HepG2 (cell line): ENCODE results near the gene KIF22. TPM values are rescaled to one million over a fixed set of nuclear protein-coding genes. Genes with fewer than 3 reads are reported as not detected.

Source experiments
- CBX2 ChIP-seq, 2 experiments: fragments of 200-600 bp in 1 of 2; sonication (generic); formaldehyde crosslinking in 1 of 2; IDR thresholded peaks; 2 replicates each; pipeline versions ENCODE4 v1.7.0 to v1.8.1; 2018 to 2022; ENCODE audit warnings: low read depth in 2 of 2, low read length in 1 of 2, mild to moderate bottlenecking in 1 of 2, missing genetic modification reagents in 1 of 2
- ETV5 ChIP-seq: IDR thresholded peaks from 2 replicates; pipeline ENCODE4 v1.6.1; 2018; ENCODE audit warnings: missing biosample characterization, missing genetic modification reagents, inconsistent platforms, borderline replicate concordance
- GABPB1 ChIP-seq: IDR thresholded peaks from 2 replicates; pipeline ENCODE4 v1.6.1; 2016; ENCODE audit warnings: mild to moderate bottlenecking, missing genetic modification reagents, moderate library complexity, missing compliant biosample characterization
- GATAD1 ChIP-seq: IDR thresholded peaks from 2 replicates; pipeline ENCODE4 v1.6.1; 2016; ENCODE audit warnings: missing genetic modification reagents, missing compliant biosample characterization
- KLF6 ChIP-seq: IDR thresholded peaks from 2 replicates; pipeline ENCODE4 v1.8.0; 2016; ENCODE audit warnings: missing biosample characterization, missing genetic modification reagents
- MAFG ChIP-seq: sonication (generic); formaldehyde crosslinking; IDR thresholded peaks from 2 replicates; pipeline ENCODE4 v1.5.1; 2020; ENCODE audit warnings: mild to moderate bottlenecking, missing genetic modification reagents
- NCOR1 ChIP-seq: fragments of 200-600 bp; sonication (generic); IDR thresholded peaks from 2 replicates; pipeline ENCODE4 v1.7.0; 2017; ENCODE audit warnings: antibody characterized with exemption, low read length, borderline replicate concordance
- POLR2G ChIP-seq: fragments of 200-400 bp; formaldehyde crosslinking; IDR thresholded peaks from 2 replicates; pipeline ENCODE4 v1.6.1; 2018; ENCODE audit warnings: mild to moderate bottlenecking, low read depth, low read length, moderate library complexity
- SP1 ChIP-seq, 2 experiments: fragments of 450-650 bp in 1 of 2; sonication (generic) in 1 of 2; formaldehyde crosslinking in 1 of 2; IDR thresholded peaks; 2 replicates each; pipeline versions ENCODE4 v1.4.0 to v1.6.1; 2016 to 2020; ENCODE audit warnings: missing genetic modification reagents in 1 of 2
- TSC22D2 ChIP-seq: sonication (generic); formaldehyde crosslinking; IDR thresholded peaks from 2 replicates; pipeline ENCODE4 v1.5.1; 2020; ENCODE audit warnings: missing genetic modification reagents, mild to moderate bottlenecking, borderline replicate concordance
- ZNF451 ChIP-seq: sonication (generic); formaldehyde crosslinking; IDR thresholded peaks from 2 replicates; pipeline ENCODE4 v1.5.0; 2020; ENCODE audit warnings: mild to moderate bottlenecking, missing genetic modification reagents
- polyA plus RNA-seq, 8 experiments: library from polyadenylated mRNA; depleted of rRNA in 3 of 8; stranded (reverse) in 7 of 8; unstranded in 1 of 8; fragments of >200 nt; fragmentation: Illumina TruSeq in 4 of 8; extraction: Trizol in 4 of 8; gene quantifications; 2 replicates each; pipeline versions ENCODE4 v1.2.1 to v1.2.3, GENCODE V29; 2011 to 2016; ENCODE audit warnings: low read depth in 4 of 8, missing spikeins in 1 of 8, mixed read lengths in 1 of 8; ENCODE audit not compliant: insufficient read depth in 1 of 8
- total RNA-seq, 5 experiments: library from RNA; depleted of rRNA; stranded (reverse); fragments of >200 nt; fragmentation: Illumina TruSeq; extraction: Trizol; gene quantifications; 2 replicates each; pipeline ENCODE4 v1.2.3, GENCODE V29; 2016; ENCODE audit warnings: low read depth in 1 of 5
- TF ChIP-seq, protein P1 (sequence below): sonication (generic); formaldehyde crosslinking; IDR thresholded peaks from 2 replicates; pipeline ENCODE4 v1.9.0; 2021; ENCODE audit warnings: mild to moderate bottlenecking, missing genetic modification reagents
- TF ChIP-seq, protein P2 (sequence below): sonication (generic); formaldehyde crosslinking; IDR thresholded peaks from 2 replicates; pipeline ENCODE4 v1.5.0; 2020; ENCODE audit warnings: missing genetic modification reagents
- TF ChIP-seq, protein P3 (sequence below): sonication (generic); formaldehyde crosslinking; IDR thresholded peaks from 2 replicates; pipeline ENCODE4 v1.4.0; 2020; ENCODE audit warnings: missing genetic modification reagents
- TF ChIP-seq, protein P4 (sequence below): sonication (generic); formaldehyde crosslinking; IDR thresholded peaks from 2 replicates; pipeline ENCODE4 v1.8.1; 2023; ENCODE audit warnings: missing genetic modification reagents, inconsistent platforms, borderline replicate concordance

Gene KIF22
- total and polyA plus RNA-seq, 2 of the 13 experiments (the other 11 are each of a cell fraction or from before 2014, with no cell fraction given) = 95.8 to 118 TPM

DNA sequence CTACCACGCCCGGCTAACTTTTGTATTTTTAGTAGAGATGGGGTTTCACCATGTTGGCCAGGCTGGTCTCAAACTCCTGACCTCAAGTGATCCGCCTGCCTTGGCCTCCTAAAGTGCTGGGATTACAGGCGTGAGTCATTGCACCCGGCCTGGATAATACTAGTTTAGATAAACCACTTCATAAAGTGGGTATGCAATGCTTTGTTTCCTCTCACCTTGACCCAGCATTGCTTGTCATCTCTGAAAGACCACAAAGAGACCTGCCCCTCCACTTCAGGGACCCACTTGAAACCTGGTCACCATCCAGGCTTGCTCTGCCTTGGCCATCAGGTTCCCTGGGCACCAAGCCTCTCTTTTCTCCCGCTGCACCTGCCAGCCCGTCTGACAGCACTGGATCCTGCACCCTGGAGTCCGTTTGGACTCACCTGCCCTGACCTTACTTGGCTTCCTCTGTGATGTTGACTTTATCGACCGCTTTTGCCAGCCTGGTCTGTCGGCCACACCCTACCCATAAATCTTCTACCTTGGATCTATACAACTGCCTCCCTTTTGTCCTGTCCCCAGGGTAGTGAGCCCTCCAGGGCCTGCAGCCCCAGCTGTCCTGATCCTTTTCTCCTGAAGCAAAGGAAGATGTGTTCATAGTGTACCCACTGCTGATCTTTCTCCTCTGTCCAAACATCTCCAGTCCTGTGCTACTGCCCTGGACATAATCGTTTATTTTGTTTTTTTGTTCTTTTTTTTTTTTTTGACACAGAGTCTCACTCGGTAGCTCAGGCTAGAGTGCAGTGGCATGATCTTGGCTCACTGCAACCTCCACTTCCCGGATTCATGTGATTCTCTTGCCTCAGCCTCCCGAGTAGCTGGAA lies 25.2 kb upstream of the KIF22 start (continued):
- TF ChIP-seq, protein P1, sequence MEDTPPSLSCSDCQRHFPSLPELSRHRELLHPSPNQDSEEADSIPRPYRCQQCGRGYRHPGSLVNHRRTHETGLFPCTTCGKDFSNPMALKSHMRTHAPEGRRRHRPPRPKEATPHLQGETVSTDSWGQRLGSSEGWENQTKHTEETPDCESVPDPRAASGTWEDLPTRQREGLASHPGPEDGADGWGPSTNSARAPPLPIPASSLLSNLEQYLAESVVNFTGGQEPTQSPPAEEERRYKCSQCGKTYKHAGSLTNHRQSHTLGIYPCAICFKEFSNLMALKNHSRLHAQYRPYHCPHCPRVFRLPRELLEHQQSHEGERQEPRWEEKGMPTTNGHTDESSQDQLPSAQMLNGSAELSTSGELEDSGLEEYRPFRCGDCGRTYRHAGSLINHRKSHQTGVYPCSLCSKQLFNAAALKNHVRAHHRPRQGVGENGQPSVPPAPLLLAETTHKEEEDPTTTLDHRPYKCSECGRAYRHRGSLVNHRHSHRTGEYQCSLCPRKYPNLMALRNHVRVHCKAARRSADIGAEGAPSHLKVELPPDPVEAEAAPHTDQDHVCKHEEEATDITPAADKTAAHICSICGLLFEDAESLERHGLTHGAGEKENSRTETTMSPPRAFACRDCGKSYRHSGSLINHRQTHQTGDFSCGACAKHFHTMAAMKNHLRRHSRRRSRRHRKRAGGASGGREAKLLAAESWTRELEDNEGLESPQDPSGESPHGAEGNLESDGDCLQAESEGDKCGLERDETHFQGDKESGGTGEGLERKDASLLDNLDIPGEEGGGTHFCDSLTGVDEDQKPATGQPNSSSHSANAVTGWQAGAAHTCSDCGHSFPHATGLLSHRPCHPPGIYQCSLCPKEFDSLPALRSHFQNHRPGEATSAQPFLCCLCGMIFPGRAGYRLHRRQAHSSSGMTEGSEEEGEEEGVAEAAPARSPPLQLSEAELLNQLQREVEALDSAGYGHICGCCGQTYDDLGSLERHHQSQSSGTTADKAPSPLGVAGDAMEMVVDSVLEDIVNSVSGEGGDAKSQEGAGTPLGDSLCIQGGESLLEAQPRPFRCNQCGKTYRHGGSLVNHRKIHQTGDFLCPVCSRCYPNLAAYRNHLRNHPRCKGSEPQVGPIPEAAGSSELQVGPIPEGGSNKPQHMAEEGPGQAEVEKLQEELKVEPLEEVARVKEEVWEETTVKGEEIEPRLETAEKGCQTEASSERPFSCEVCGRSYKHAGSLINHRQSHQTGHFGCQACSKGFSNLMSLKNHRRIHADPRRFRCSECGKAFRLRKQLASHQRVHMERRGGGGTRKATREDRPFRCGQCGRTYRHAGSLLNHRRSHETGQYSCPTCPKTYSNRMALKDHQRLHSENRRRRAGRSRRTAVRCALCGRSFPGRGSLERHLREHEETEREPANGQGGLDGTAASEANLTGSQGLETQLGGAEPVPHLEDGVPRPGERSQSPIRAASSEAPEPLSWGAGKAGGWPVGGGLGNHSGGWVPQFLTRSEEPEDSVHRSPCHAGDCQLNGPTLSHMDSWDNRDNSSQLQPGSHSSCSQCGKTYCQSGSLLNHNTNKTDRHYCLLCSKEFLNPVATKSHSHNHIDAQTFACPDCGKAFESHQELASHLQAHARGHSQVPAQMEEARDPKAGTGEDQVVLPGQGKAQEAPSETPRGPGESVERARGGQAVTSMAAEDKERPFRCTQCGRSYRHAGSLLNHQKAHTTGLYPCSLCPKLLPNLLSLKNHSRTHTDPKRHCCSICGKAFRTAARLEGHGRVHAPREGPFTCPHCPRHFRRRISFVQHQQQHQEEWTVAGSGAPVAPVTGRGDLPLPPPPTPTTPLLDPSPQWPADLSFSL (CRISPR knock-in tag) = 0 out of 2 replicates have a peak, but pooled peaks have one; percentile 32
- peak; percentile 60 for TF ChIP-seq GATAD1 (CRISPR knock-in tag)
- peak; percentile 99 for TF ChIP-seq ETV5 (CRISPR knock-in tag)
- TF ChIP-seq MAFG (CRISPR knock-in tag) = no peak
- TF ChIP-seq GABPB1 = peak; percentile 65
- TF ChIP-seq, protein P2, sequence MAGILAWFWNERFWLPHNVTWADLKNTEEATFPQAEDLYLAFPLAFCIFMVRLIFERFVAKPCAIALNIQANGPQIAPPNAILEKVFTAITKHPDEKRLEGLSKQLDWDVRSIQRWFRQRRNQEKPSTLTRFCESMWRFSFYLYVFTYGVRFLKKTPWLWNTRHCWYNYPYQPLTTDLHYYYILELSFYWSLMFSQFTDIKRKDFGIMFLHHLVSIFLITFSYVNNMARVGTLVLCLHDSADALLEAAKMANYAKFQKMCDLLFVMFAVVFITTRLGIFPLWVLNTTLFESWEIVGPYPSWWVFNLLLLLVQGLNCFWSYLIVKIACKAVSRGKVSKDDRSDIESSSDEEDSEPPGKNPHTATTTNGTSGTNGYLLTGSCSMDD = no peak
- no peak for TF ChIP-seq TSC22D2
- peak; percentile 94 for TF ChIP-seq KLF6
- TF ChIP-seq NCOR1 = peak; percentile 94
- no peak for TF ChIP-seq SP1 (IDR thresholded peaks at IDR 0.05)
- no peak for TF ChIP-seq SP1 (CRISPR knock-in tag; IDR thresholded peaks at IDR 0.05)
- TF ChIP-seq ZNF451 (CRISPR knock-in tag) = peak; percentile 53; the same call in 1 of the 2 replicates
- TF ChIP-seq, protein P3, sequence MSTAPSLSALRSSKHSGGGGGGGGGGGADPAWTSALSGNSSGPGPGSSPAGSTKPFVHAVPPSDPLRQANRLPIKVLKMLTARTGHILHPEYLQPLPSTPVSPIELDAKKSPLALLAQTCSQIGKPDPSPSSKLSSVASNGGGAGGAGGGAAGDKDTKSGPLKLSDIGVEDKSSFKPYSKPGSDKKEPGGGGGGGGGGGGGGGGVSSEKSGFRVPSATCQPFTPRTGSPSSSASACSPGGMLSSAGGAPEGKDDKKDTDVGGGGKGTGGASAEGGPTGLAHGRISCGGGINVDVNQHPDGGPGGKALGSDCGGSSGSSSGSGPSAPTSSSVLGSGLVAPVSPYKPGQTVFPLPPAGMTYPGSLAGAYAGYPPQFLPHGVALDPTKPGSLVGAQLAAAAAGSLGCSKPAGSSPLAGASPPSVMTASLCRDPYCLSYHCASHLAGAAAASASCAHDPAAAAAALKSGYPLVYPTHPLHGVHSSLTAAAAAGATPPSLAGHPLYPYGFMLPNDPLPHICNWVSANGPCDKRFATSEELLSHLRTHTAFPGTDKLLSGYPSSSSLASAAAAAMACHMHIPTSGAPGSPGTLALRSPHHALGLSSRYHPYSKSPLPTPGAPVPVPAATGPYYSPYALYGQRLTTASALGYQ (CRISPR knock-in tag) = peak; percentile 96
- no peak for TF ChIP-seq POLR2G
- no peak for TF ChIP-seq CBX2 (IDR thresholded peaks at IDR 0.05; ENCODE audit: low read depth, low read length)
- TF ChIP-seq CBX2 (CRISPR knock-in tag; IDR thresholded peaks at IDR 0.05; ENCODE audit: low read depth) = 0 out of 2 replicates have a peak, but pooled peaks have one; percentile 45
- TF ChIP-seq, protein P4, sequence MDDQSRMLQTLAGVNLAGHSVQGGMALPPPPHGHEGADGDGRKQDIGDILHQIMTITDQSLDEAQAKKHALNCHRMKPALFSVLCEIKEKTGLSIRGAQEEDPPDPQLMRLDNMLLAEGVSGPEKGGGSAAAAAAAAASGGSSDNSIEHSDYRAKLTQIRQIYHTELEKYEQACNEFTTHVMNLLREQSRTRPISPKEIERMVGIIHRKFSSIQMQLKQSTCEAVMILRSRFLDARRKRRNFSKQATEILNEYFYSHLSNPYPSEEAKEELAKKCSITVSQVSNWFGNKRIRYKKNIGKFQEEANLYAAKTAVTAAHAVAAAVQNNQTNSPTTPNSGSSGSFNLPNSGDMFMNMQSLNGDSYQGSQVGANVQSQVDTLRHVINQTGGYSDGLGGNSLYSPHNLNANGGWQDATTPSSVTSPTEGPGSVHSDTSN = no peak
